PC-9 (cell line): ENCODE data around the gene RASGEF1C. TPM values are rescaled to one million over a fixed set of nuclear protein-coding genes. Genes with fewer than 3 reads are reported as not detected.

Source experiments
- BruUV-seq: library from RNA; stranded (reverse); fragments of 400-500 nt; replicated peaks from 2 replicates; lab custom pipeline; 2021; lab: Mats Ljungman, UMichigan
- CTCF ChIA-PET: fragments of 300-600 bp; sonication (Branson Sonifier 250); formaldehyde crosslinking; loops from one replicate; lab custom pipeline; 2022; ENCODE audit warnings: antibody characterized with exemption; lab: Charles Lee
- POLR2A ChIA-PET: fragments of 300-600 bp; sonication (Branson Sonifier 250); formaldehyde crosslinking; loops from one replicate; lab custom pipeline; 2022; ENCODE audit warnings: antibody characterized with exemption; ENCODE audit not compliant: unreplicated experiment; lab: Charles Lee
- DNase-seq, 2 experiments: peaks; one replicate each; pipeline versions ENCODE4 v3.0.0 to v3.0.0-alpha.2; 2015 to 2022; ENCODE audit warnings: mixed read lengths in 1 of 2
- H2AFZ ChIP-seq: fragments of 200-600 bp; sonication (generic); 2 replicates; pipeline ENCODE4 v1.8.1; 2017; ENCODE audit warnings: antibody characterized with exemption
- H3F3A ChIP-seq: fragments of 200-600 bp; sonication (generic); 2 replicates; pipeline ENCODE4 v1.8.1; 2017; ENCODE audit warnings: antibody characterized with exemption, mild to moderate bottlenecking, low read depth; ENCODE audit not compliant: insufficient read depth
- H3K27ac ChIP-seq: fragments of 200-600 bp; sonication (generic); 2 replicates; pipeline ENCODE4 v1.6.1; 2016; ENCODE audit warnings: mixed run types
- H3K27me3 ChIP-seq: fragments of 200-600 bp; sonication (generic); 2 replicates; pipeline ENCODE4 v1.6.1; 2016; ENCODE audit warnings: low read depth, mixed run types; ENCODE audit not compliant: insufficient read depth
- H3K36me3 ChIP-seq: fragments of 200-600 bp; sonication (generic); 2 replicates; pipeline ENCODE4 v1.6.1; 2016; ENCODE audit warnings: low read depth, mixed run types
- H3K4me1 ChIP-seq: fragments of 200-600 bp; sonication (generic); replicated peaks from 2 replicates; pipeline ENCODE4 v1.6.1; 2016; ENCODE audit warnings: mixed run types; ENCODE audit not compliant: insufficient read depth
- H3K4me2 ChIP-seq: fragments of 200-600 bp; sonication (generic); 2 replicates; pipeline ENCODE4 v1.6.1; 2017; ENCODE audit warnings: mixed run types
- H3K4me3 ChIP-seq: fragments of 200-600 bp; sonication (generic); 2 replicates; pipeline ENCODE4 v1.6.1; 2016; ENCODE audit warnings: mixed run types
- H3K79me2 ChIP-seq: fragments of 200-600 bp; sonication (generic); 2 replicates; pipeline ENCODE4 v1.6.1; 2017; ENCODE audit warnings: low read depth, mixed run types
- H3K9me2 ChIP-seq: fragments of 200-600 bp; sonication (generic); 2 replicates; pipeline ENCODE4 v1.8.1; 2017; ENCODE audit warnings: mild to moderate bottlenecking; ENCODE audit not compliant: insufficient read depth
- H3K9me3 ChIP-seq: fragments of 200-600 bp; sonication (generic); 2 replicates; pipeline ENCODE4 v1.8.1; 2016; ENCODE audit warnings: low read depth; ENCODE audit not compliant: insufficient read depth
- H4K20me1 ChIP-seq: fragments of 200-600 bp; sonication (generic); 2 replicates; pipeline ENCODE4 v1.8.1; 2017; ENCODE audit not compliant: insufficient read depth
- EZH2 ChIP-seq: fragments of 200-600 bp; sonication (generic); IDR thresholded peaks from 2 replicates; pipeline ENCODE4 v1.8.0; 2017; ENCODE audit warnings: antibody characterized with exemption, low read depth
- intact Hi-C: fragments of 100-400 bp; cut with micrococcal nuclease; formaldehyde crosslinking; loops from one replicate; pipeline ENCODE4 v1.10.0; 2022; ENCODE audit not compliant: unreplicated experiment
- total RNA-seq: library from RNA; stranded (reverse); gene quantifications from 2 replicates; pipeline ENCODE4 v1.2.3, GENCODE V29; 2021
- TF ChIP-seq, protein P1 (sequence below): fragments of 200-600 bp; sonication (generic); conservative IDR thresholded peaks from 2 replicates; pipeline ENCODE4 v1.6.1; 2017; ENCODE audit warnings: mixed run types, antibody characterized with exemption, mild to moderate bottlenecking, moderate library complexity

Gene RASGEF1C
- total RNA-seq, 1 experiment from 2014 or later = not detected

- POLR2A ChIA-PET = no interaction called here
- H3K4me1 ChIP-seq = no peaks in the 10 kb centered on the region
- BruUV-seq = no TSS peak
Measured at GRCh38 chr5:180153991-180154390, 55.0 kb downstream of the RASGEF1C start.

DNA sequence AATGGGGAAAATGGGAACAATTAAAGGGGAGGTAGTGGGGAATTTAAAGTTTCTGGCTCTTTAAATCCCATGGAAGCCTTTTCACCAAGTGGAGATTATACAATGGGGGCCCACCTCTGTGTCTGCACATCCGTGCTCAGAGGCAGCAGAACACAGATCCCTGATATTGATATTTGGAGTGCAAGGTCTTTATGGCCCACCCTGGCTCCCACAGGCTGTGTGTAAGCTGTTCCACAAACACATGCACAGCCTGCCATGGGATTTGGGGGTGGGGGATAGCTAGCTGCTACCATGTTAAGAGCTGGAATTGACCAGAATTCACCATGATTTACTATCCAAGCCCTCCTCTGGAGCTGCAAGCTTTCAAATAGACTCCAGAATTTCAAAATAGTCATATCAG lies 55.9 kb downstream of the RASGEF1C start:
- H2AFZ ChIP-seq = no peak overlapping the region
- no peak for TF ChIP-seq EZH2
- TF ChIP-seq, protein P1, sequence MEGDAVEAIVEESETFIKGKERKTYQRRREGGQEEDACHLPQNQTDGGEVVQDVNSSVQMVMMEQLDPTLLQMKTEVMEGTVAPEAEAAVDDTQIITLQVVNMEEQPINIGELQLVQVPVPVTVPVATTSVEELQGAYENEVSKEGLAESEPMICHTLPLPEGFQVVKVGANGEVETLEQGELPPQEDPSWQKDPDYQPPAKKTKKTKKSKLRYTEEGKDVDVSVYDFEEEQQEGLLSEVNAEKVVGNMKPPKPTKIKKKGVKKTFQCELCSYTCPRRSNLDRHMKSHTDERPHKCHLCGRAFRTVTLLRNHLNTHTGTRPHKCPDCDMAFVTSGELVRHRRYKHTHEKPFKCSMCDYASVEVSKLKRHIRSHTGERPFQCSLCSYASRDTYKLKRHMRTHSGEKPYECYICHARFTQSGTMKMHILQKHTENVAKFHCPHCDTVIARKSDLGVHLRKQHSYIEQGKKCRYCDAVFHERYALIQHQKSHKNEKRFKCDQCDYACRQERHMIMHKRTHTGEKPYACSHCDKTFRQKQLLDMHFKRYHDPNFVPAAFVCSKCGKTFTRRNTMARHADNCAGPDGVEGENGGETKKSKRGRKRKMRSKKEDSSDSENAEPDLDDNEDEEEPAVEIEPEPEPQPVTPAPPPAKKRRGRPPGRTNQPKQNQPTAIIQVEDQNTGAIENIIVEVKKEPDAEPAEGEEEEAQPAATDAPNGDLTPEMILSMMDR = no peak
- no peaks in the 10 kb centered on the region for H3K9me2 ChIP-seq
- peaks cover 52% of the 10 kb centered on the region for H3K27me3 ChIP-seq
- POLR2A ChIA-PET = no interaction called here
- H3K9me3 ChIP-seq = no peaks in the 10 kb centered on the region
- no peaks in the 10 kb centered on the region for H3K36me3 ChIP-seq
- H3K79me2 ChIP-seq = no peaks in the 10 kb centered on the region
- no peak for DNase-seq
- intact Hi-C loops = no loop called here
- no peak overlapping the region for H3K4me2 ChIP-seq
- no peak overlapping the region for H3K4me3 ChIP-seq
- H3K27ac ChIP-seq = no peak overlapping the region
- H3K4me1 ChIP-seq = no peaks in the 10 kb centered on the region
- no TSS peak for BruUV-seq
- no peaks in the 10 kb centered on the region for H3F3A ChIP-seq
- H4K20me1 ChIP-seq = no peaks in the 10 kb centered on the region
- CTCF ChIA-PET = no interaction called here

More at GRCh38 chr5:180153991-180154390, 55.0 kb downstream of the RASGEF1C start:
- H3K4me2 ChIP-seq = no peak overlapping the region
- no peaks in the 10 kb centered on the region for H3K9me2 ChIP-seq
- no peak for DNase-seq
- H2AFZ ChIP-seq = no peak overlapping the region
- H3K36me3 ChIP-seq = no peaks in the 10 kb centered on the region
- H3K9me3 ChIP-seq = no peaks in the 10 kb centered on the region
- no peaks in the 10 kb centered on the region for H3F3A ChIP-seq
- intact Hi-C loops = no loop called here
- TF ChIP-seq, protein P1 = no peak
- no peak for TF ChIP-seq EZH2
- H3K27ac ChIP-seq = no peak overlapping the region
- CTCF ChIA-PET = no interaction called here
- H4K20me1 ChIP-seq = no peaks in the 10 kb centered on the region
- peaks cover 58% of the 10 kb centered on the region for H3K27me3 ChIP-seq
- no peaks in the 10 kb centered on the region for H3K79me2 ChIP-seq
- H3K4me3 ChIP-seq = no peak overlapping the region

DNA sequence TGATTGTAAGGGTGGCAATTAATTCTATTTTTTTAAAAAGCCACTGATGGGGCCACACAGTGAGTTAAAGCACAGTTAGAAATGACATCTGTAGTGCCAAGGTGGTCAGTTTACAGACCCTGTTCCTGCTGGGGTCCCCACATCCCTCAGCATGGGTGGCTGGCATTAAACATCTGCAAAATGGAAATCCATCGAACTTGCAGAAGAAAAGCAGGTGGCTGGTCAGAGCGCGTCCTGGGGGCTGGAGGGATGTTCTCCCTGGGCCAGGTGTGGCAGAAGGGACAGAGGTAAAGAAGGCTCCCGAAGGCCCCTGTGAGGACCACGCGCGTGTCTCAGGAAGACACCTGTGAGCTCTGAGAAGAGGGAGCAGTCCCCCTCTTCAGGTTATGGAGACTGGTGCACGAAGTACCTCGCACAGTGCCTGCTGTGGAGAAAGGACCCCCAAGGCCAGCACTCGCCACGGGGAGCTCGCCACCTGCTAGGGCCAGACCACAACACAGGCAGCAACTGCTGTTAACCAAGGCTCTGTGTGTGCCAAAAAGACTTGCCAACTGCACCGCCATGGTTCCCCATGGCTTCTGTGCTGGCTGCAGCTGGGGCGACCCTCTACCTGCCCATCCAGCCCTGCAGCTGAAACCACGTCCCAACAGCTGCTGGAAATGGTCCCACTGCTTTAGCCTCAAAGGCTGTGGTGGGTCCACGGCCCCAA lies 65.2 kb downstream of the RASGEF1C start:
- Histone ChIP-seq H3K79me2 (no peaks in the 10 kb centered on the region), H3F3A (no peaks in the 10 kb centered on the region), H3K4me2 (no peak overlapping the region), H2AFZ (no peak overlapping the region), H3K27me3 (peaks cover 63% of the 10 kb centered on the region), H4K20me1 (no peaks in the 10 kb centered on the region), H3K9me2 (no peaks in the 10 kb centered on the region), H3K4me3 (no peak overlapping the region), H3K4me1 (no peaks in the 10 kb centered on the region), H3K27ac (no peak overlapping the region), H3K36me3 (no peaks in the 10 kb centered on the region), H3K9me3 (no peaks in the 10 kb centered on the region; the same call in 1 of the 2 replicates)
- ChIA-PET POLR2A (no interaction called here), CTCF (no interaction called here)
- no peak for DNase-seq
- intact Hi-C loops = no loop called here
- BruUV-seq = no TSS peak
- TF ChIP-seq EZH2 = no peak
- TF ChIP-seq, protein P1 = no peak
